Inflammatory macrophage treated with lipopolysaccharide for 1 hour (primary cell): ENCODE results near the gene CDK2AP2.
"Not testable (repeated sequence)": the region's sequence is repeated elsewhere in the genome, so short reads cannot be mapped to it uniquely, and the experiment has no call there.

Experiments
- DNase-seq, 2 donors: peaks; one replicate each; pipeline ENCODE4 v3.0.0-alpha.2; 2020 to 2022

The CDK2AP2 gene

GRCh38 chr11:67489203-67489884, 18.6 kb downstream of the CDK2AP2 start:
- DNase-seq, result no peak

GRCh38 chr11:67486481-67487195, 21.3 kb downstream of the CDK2AP2 start:
- no peak for DNase-seq

GRCh38 chr11:67485873-67486361, 22.0 kb downstream of the CDK2AP2 start:
- DNase-seq, result not testable (repeated sequence)

- DNase-seq, result peak; percentile 55 to 63
Observed at GRCh38 chr11:67484847-67485311, 23.1 kb downstream of the CDK2AP2 start.

GRCh38 chr11:67483831-67484665, 23.9 kb downstream of the CDK2AP2 start:
- no peak for DNase-seq

GRCh38 chr11:67482827-67483798, 24.8 kb downstream of the CDK2AP2 start, which contains the start of gene AIP:
TSS of gene AIP (plus strand) at chr11:67483026. CDS start at chr11:67483159, 133 bp downstream.
- peak; percentile 98 to 99 for DNase-seq

GRCh38 chr11:67482275-67482826, 25.6 kb downstream of the CDK2AP2 start:
- DNase-seq, result peak; percentile 54 to 74

GRCh38 chr11:67477344-67478050, 30.5 kb downstream of the CDK2AP2 start:
- not testable (repeated sequence) for DNase-seq

- not testable (repeated sequence) for DNase-seq
Observed at GRCh38 chr11:67476692-67477091, 31.3 kb downstream of the CDK2AP2 start.

- no peak for DNase-seq
Observed at GRCh38 chr11:67472882-67473281, 35.1 kb downstream of the CDK2AP2 start.

GRCh38 chr11:67470337-67471002, 37.5 kb downstream of the CDK2AP2 start:
- DNase-seq, result no peak

GRCh38 chr11:67469508-67469811, 38.5 kb downstream of the CDK2AP2 start:
- DNase-seq, result no peak

GRCh38 chr11:67468759-67469507, 39.0 kb downstream of the CDK2AP2 start, which contains the start of gene TMEM134:
TSS of gene TMEM134 (minus strand) at chr11:67469251. CDS start at chr11:67469192, 59 bp downstream.
- DNase-seq, result peak; percentile 85 to 92

GRCh38 chr11:67468456-67468758, 39.6 kb downstream of the CDK2AP2 start:
- DNase-seq, result no peak

- no peak for DNase-seq
Observed at GRCh38 chr11:67468056-67468455, 39.9 kb downstream of the CDK2AP2 start.

GRCh38 chr11:67466962-67467771, 40.8 kb downstream of the CDK2AP2 start:
- DNase-seq, result no peak

GRCh38 chr11:67466367-67466766, 41.6 kb downstream of the CDK2AP2 start:
- no peak for DNase-seq

- not testable (repeated sequence) for DNase-seq
Observed at GRCh38 chr11:67465530-67465929, 42.4 kb downstream of the CDK2AP2 start.

- no peak for DNase-seq
Observed at GRCh38 chr11:67465189-67465510, 42.8 kb downstream of the CDK2AP2 start.
